ENCODE data around the gene PCBP3.

PCBP3 gene

GRCh38 chr21:45817345-45817744 is 173.8 kb downstream of the PCBP3 start:
- H3K27ac ChIP-seq, result no peak overlapping the region
- TF ChIP-seq CTCF (conservative IDR thresholded peaks at IDR 0.05), result no peak
- no peak for TF ChIP-seq ZFX (IDR thresholded peaks at IDR 0.05)

GRCh38 chr21:45818276-45818903 is 174.9 kb downstream of the PCBP3 start:
- H3K27ac ChIP-seq, result no peak overlapping the region
- TF ChIP-seq CTCF (conservative IDR thresholded peaks at IDR 0.05) (no peak), ZFX (IDR thresholded peaks at IDR 0.05) (no peak)

- no peak overlapping the region for H3K27ac ChIP-seq
Measured at GRCh38 chr21:45818904-45819285, 175.4 kb downstream of the PCBP3 start.

GRCh38 chr21:45819478-45820170 is 176.1 kb downstream of the PCBP3 start:
- H3K27ac ChIP-seq, result no peak overlapping the region
- TF ChIP-seq ZFX (IDR thresholded peaks at IDR 0.05) (no peak), CTCF (conservative IDR thresholded peaks at IDR 0.05) (no peak)

More at GRCh38 chr21:45818904-45819285, 175.4 kb downstream of the PCBP3 start:
- no peak for TF ChIP-seq ZFX (IDR thresholded peaks at IDR 0.05)
- no peak for TF ChIP-seq CTCF (conservative IDR thresholded peaks at IDR 0.05)

GRCh38 chr21:45820171-45821091 is 176.9 kb downstream of the PCBP3 start:
- no peak overlapping the region for H3K27ac ChIP-seq
- TF ChIP-seq ZFX (IDR thresholded peaks at IDR 0.05), result no peak
- peak; percentile 86 for TF ChIP-seq CTCF (conservative IDR thresholded peaks at IDR 0.05)

- H3K27ac ChIP-seq, result no peak overlapping the region
- TF ChIP-seq CTCF (conservative IDR thresholded peaks at IDR 0.05) (no peak), ZFX (IDR thresholded peaks at IDR 0.05) (no peak)
Measured at GRCh38 chr21:45821315-45821962, 177.9 kb downstream of the PCBP3 start.

Data from C4-2B (cell line).